IMR-90 (cell line): Measurements from ENCODE around the gene TTC1. TPM values are rescaled to one million over a fixed set of nuclear protein-coding genes. Genes with fewer than 3 reads are reported as not detected.

Experiments
- ATAC-seq: fragments of 200-7000 bp; cut with Tn5 transposase; 2 replicates; pipeline ENCODE4 v1.9.1; 2020; ENCODE audit warnings: low read depth, mild to moderate bottlenecking, moderate library complexity
- BruUV-seq: library from RNA; stranded (reverse); fragments of 400-500 nt; replicated peaks from 2 replicates; lab custom pipeline; 2021; lab: Mats Ljungman, UMichigan
- CTCF ChIA-PET: fragments of 300-600 bp; formaldehyde crosslinking; extraction: SDS; loops from one replicate; lab custom pipeline; 2021; ENCODE audit warnings: antibody characterized with exemption; lab: Yijun Ruan, JAX
- POLR2A ChIA-PET: fragments of 300-600 bp; sonication (Branson Sonifier 250); formaldehyde crosslinking; loops from one replicate; lab custom pipeline; 2022; ENCODE audit warnings: antibody characterized with exemption; ENCODE audit not compliant: unreplicated experiment; lab: Charles Lee
- DNase-seq: peaks from one replicate; pipeline ENCODE4 v3.0.0; 2013
- H2AFZ ChIP-seq: replicated peaks from 2 replicates; pipeline ENCODE3; 2013; ENCODE audit warnings: low read length, mild to moderate bottlenecking; ENCODE audit not compliant: poor library complexity
- H2AK5ac ChIP-seq: 2 replicates; pipeline ENCODE4 v1.6.1; 2013; ENCODE audit warnings: low read depth, low read length, inconsistent platforms
- H2AK9ac ChIP-seq: replicated peaks from 2 replicates; pipeline ENCODE3; 2013; ENCODE audit warnings: mild to moderate bottlenecking, low read depth, low read length, moderate library complexity; ENCODE audit not compliant: poor library complexity
- H2BK120ac ChIP-seq: 2 replicates; pipeline ENCODE4 v1.6.1; 2013; ENCODE audit warnings: low read depth, low read length, inconsistent platforms
- H2BK15ac ChIP-seq: 3 replicates; pipeline ENCODE4 v1.6.1; 2013; ENCODE audit warnings: low read depth, low read length, inconsistent platforms
- H2BK20ac ChIP-seq: 2 replicates; pipeline ENCODE4 v1.6.1; 2013; ENCODE audit warnings: low read depth, mild to moderate bottlenecking, inconsistent platforms, low read length, moderate library complexity
- H2BK5ac ChIP-seq: 2 replicates; pipeline ENCODE4 v1.6.1; 2013; ENCODE audit warnings: mild to moderate bottlenecking, low read depth, low read length, inconsistent platforms; ENCODE audit not compliant: poor library complexity, severe bottlenecking
- H3K14ac ChIP-seq: replicated peaks from 2 replicates; pipeline ENCODE4 v1.6.1; 2013; ENCODE audit warnings: low read depth, low read length, inconsistent platforms
- H3K18ac ChIP-seq: 2 replicates; pipeline ENCODE4 v1.6.1; 2013; ENCODE audit warnings: low read depth, low read length, control low read depth
- H3K23ac ChIP-seq: 2 replicates; pipeline ENCODE4 v1.6.1; 2013; ENCODE audit warnings: low read depth, low read length, inconsistent platforms
- H3K27ac ChIP-seq: 2 replicates; pipeline ENCODE4 v1.5.1; 2013; ENCODE audit warnings: mild to moderate bottlenecking, control low read depth, low read length; ENCODE audit not compliant: insufficient read depth
- H3K27me3 ChIP-seq: 2 replicates; pipeline ENCODE4 v1.6.1; 2013; ENCODE audit warnings: low read length; ENCODE audit not compliant: control insufficient read depth, insufficient read depth
- H3K36me3 ChIP-seq: 2 replicates; pipeline ENCODE4 v1.6.1; 2013; ENCODE audit warnings: low read length, mixed read lengths; ENCODE audit not compliant: control insufficient read depth, insufficient read depth
- H3K4ac ChIP-seq: 2 replicates; pipeline ENCODE4 v1.6.1; 2013; ENCODE audit warnings: low read depth, low read length, inconsistent platforms
- H3K4me1 ChIP-seq: 2 replicates; pipeline ENCODE4 v1.6.1; 2013; ENCODE audit warnings: low read length, mixed read lengths; ENCODE audit not compliant: control insufficient read depth, insufficient read depth
- H3K4me2 ChIP-seq: 2 replicates; pipeline ENCODE4 v1.6.1; 2013; ENCODE audit warnings: low read depth, mild to moderate bottlenecking, control low read depth, low read length, moderate library complexity
- H3K4me3 ChIP-seq: 2 replicates; pipeline ENCODE4 v1.5.1; 2013; ENCODE audit warnings: low read depth, mild to moderate bottlenecking, control low read depth, low read length, moderate library complexity; ENCODE audit not compliant: insufficient read depth
- H3K56ac ChIP-seq: 2 replicates; pipeline ENCODE4 v1.6.1; 2013; ENCODE audit warnings: low read length, inconsistent platforms; ENCODE audit not compliant: insufficient read depth; ENCODE audit errors: extremely low read depth
- H3K79me1 ChIP-seq, 2 experiments: 2 replicates each; pipeline ENCODE4 v1.6.1; 2013; ENCODE audit warnings: low read length in 2 of 2, inconsistent platforms in 1 of 2, low read depth in 1 of 2
- H3K9ac ChIP-seq: 2 replicates; pipeline ENCODE4 v1.6.1; 2013; ENCODE audit warnings: low read depth, low read length, control low read depth
- H3K9me1 ChIP-seq: 2 replicates; pipeline ENCODE4 v1.6.1; 2013; ENCODE audit warnings: low read length, inconsistent platforms; ENCODE audit not compliant: insufficient read depth
- H3K9me3 ChIP-seq: 2 replicates; pipeline ENCODE4 v1.6.1; 2013; ENCODE audit warnings: low read length; ENCODE audit not compliant: control insufficient read depth, insufficient read depth
- H4K20me1 ChIP-seq: 2 replicates; pipeline ENCODE4 v1.6.1; 2013; ENCODE audit warnings: low read length, inconsistent platforms; ENCODE audit not compliant: insufficient read depth
- H4K5ac ChIP-seq: 2 replicates; pipeline ENCODE4 v1.6.1; 2013; ENCODE audit warnings: mild to moderate bottlenecking, low read depth, low read length, control low read depth
- H4K8ac ChIP-seq, 2 experiments: 2 replicates each; pipeline ENCODE4 v1.6.1; 2013; ENCODE audit warnings: low read depth in 2 of 2, low read length in 2 of 2, control low read depth in 1 of 2, inconsistent platforms in 1 of 2
- H4K91ac ChIP-seq: 2 replicates; pipeline ENCODE4 v1.6.1; 2013; ENCODE audit warnings: low read depth, low read length, inconsistent platforms; ENCODE audit not compliant: insufficient read depth
- BHLHE40 ChIP-seq: fragments of 150-350 bp; IDR thresholded peaks from 2 replicates; pipeline ENCODE4 v1.6.1; 2016; ENCODE audit warnings: mild to moderate bottlenecking, low read depth, low read length
- FOS ChIP-seq: fragments of 150-350 bp; IDR thresholded peaks from 2 replicates; pipeline ENCODE4 v1.6.1; 2016; ENCODE audit warnings: low read depth, low read length
- MAFK ChIP-seq: IDR thresholded peaks from 2 replicates; pipeline ENCODE4 v1.6.1; 2012; ENCODE audit warnings: low read depth, low read length, improper control_type of control experiment
- MAZ ChIP-seq: IDR thresholded peaks from 2 replicates; pipeline ENCODE4 v1.6.1; 2012; ENCODE audit warnings: low read depth, mild to moderate bottlenecking, low read length, improper control_type of control experiment, moderate library complexity, borderline replicate concordance
- RCOR1 ChIP-seq: IDR thresholded peaks from 2 replicates; pipeline ENCODE4 v1.6.1; 2012; ENCODE audit warnings: mild to moderate bottlenecking, low read length, improper control_type of control experiment; ENCODE audit not compliant: insufficient replicate concordance
- SMC3 ChIP-seq: fragments of 150-350 bp; IDR thresholded peaks from 2 replicates; pipeline ENCODE4 v1.6.1; 2016; ENCODE audit warnings: low read depth, mild to moderate bottlenecking, antibody characterized with exemption, low read length, moderate library complexity
- WGBS, 2 experiments: methylation state at CpG; one replicate each; pipeline versions ENCODE4 v1.1.5 to v1.1.7; 2013; ENCODE audit warnings: missing lambda C conversion rate in 2 of 2; ENCODE audit not compliant: insufficient read length in 1 of 2; ENCODE audit errors: extremely low coverage in 2 of 2; 5-methylcytosine and 5-hydroxymethylcytosine counted together
- dilution Hi-C: fragments of 300-500 bp; cut with HindIII; formaldehyde crosslinking; loops from one replicate; pipeline ENCODE4 v1.14.3; 2018; ENCODE audit warnings: low sequenced_read_pairs; ENCODE audit not compliant: unreplicated experiment
- in situ Hi-C: fragments of 300-500 bp; cut with MboI; formaldehyde crosslinking; loops from 3 replicates; pipeline ENCODE4 v1.14.3; 2019; ENCODE audit warnings: low sequenced_read_pairs, inconsistent platforms, mixed read lengths
- intact Hi-C: fragments of 100-400 bp; cut with micrococcal nuclease; formaldehyde crosslinking; loops from 2 replicates; pipeline ENCODE4 v1.10.0; 2022
- polyA plus RNA-seq, 3 experiments: library from polyadenylated mRNA; depleted of rRNA; stranded (reverse); fragments of >200 nt; gene quantifications; 2 replicates each; pipeline ENCODE4 v1.2.3, GENCODE V29; 2012; ENCODE audit warnings: low replicate concordance in 1 of 3
- total RNA-seq: library from RNA; depleted of rRNA; stranded (reverse); fragments of >200 nt; gene quantifications from 2 replicates; pipeline ENCODE4 v1.2.3, GENCODE V29; 2012
- TF ChIP-seq, protein P1 (sequence below): conservative IDR thresholded peaks from 2 replicates; pipeline ENCODE4 v1.5.1; 2012; ENCODE audit warnings: mild to moderate bottlenecking, low read depth, low read length, improper control_type of control experiment

TTC1 gene
- total and polyA plus RNA-seq, 2 of the 4 experiments (the other 2 are of a cell fraction) = 23.1 to 41.1 TPM

DNA sequence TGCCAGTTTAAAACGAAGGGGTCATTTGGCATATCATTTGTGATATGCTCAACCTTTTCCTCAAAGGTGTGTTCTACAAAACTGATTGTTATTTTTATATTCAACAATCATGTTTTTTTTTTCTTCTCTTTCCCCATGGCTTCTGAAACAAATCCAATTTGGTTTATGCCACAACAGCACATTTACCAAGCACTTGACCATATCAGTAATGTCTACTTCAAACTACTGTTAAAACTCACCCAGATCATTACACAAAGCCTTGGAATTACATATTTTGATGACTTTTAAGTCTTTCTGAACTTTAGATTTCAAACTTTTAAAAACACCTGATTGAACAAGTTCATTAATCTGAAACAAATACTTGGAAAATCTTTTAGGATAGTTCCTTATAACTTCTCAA, 81.1 kb downstream of the TTC1 start:
- Histone ChIP-seq H3K23ac (no peak overlapping the region), H3K4me1 (no peaks in the 10 kb centered on the region), H3K79me1 (peaks cover 10 to 24% of the 10 kb centered on the region in 2 experiments; a peak in 3 of 4 replicates), H2BK20ac (no peak overlapping the region), H2BK5ac (no peak overlapping the region), H2BK15ac (no peak overlapping the region), H4K20me1 (no peaks in the 10 kb centered on the region), H2AFZ (no peak overlapping the region), H3K4me3 (no peak overlapping the region), H3K36me3 (peaks cover 12% of the 10 kb centered on the region), H3K9me3 (no peaks in the 10 kb centered on the region), H3K9ac (no peak overlapping the region), H2AK5ac (no peak overlapping the region), H4K8ac (no peak overlapping the region), H4K5ac (no peak overlapping the region), H3K18ac (no peak overlapping the region), H3K4me2 (no peak overlapping the region), H2BK120ac (no peak overlapping the region), H3K27me3 (no peaks in the 10 kb centered on the region), H3K9me1 (no peaks in the 10 kb centered on the region; the same call in 1 of the 2 replicates), H3K56ac (no peak overlapping the region), H3K4ac (no peak overlapping the region), H4K91ac (no peak overlapping the region), H3K14ac (no peak overlapping the region), H3K27ac (no peak overlapping the region), H2AK9ac (no peak overlapping the region)
- no TSS peak for BruUV-seq
- CTCF ChIA-PET = no interaction called here
- no peak for ATAC-seq
- WGBS, 2 experiments = no CpG with 5 or more reads among the region's 1 CpG
- TF ChIP-seq FOS (no peak), MAZ (no peak), MAFK (no peak), SMC3 (no peak), BHLHE40 (no peak), RCOR1 (no peak)
- TF ChIP-seq, protein P1, sequence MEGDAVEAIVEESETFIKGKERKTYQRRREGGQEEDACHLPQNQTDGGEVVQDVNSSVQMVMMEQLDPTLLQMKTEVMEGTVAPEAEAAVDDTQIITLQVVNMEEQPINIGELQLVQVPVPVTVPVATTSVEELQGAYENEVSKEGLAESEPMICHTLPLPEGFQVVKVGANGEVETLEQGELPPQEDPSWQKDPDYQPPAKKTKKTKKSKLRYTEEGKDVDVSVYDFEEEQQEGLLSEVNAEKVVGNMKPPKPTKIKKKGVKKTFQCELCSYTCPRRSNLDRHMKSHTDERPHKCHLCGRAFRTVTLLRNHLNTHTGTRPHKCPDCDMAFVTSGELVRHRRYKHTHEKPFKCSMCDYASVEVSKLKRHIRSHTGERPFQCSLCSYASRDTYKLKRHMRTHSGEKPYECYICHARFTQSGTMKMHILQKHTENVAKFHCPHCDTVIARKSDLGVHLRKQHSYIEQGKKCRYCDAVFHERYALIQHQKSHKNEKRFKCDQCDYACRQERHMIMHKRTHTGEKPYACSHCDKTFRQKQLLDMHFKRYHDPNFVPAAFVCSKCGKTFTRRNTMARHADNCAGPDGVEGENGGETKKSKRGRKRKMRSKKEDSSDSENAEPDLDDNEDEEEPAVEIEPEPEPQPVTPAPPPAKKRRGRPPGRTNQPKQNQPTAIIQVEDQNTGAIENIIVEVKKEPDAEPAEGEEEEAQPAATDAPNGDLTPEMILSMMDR = no peak
- POLR2A ChIA-PET = no interaction called here
- in situ Hi-C loops (no loop called here), dilution Hi-C loops (no loop called here), intact Hi-C loops (no loop called here)
- DNase-seq = no peak
